HG03196 (cell line): ENCODE data around the gene AHR.

Experiments used
- ATAC-seq: cut with Tn5 transposase; IDR thresholded peaks from one replicate; pipeline ENCODE4 v1.9.1; 2021; ENCODE audit not compliant: unreplicated experiment

Gene AHR

GRCh38 chr7:17298102-17298839 lies at the start of gene AHR:
AHR (plus strand) TSS chr7:17298652; CDS start chr7:17299265, 613 bp downstream.
- peak; percentile 64 for ATAC-seq

GRCh38 chr7:17253885-17254284 lies 44.6 kb upstream of the AHR start:
- ATAC-seq, result no peak

- ATAC-seq, result no peak
Measured at GRCh38 chr7:17255926-17256325, 42.5 kb upstream of the AHR start.

GRCh38 chr7:17256375-17256774 lies 42.1 kb upstream of the AHR start:
- ATAC-seq, result no peak

- no peak for ATAC-seq
Measured at GRCh38 chr7:17266565-17266964, 31.9 kb upstream of the AHR start.

- ATAC-seq, result no peak
Measured at GRCh38 chr7:17269341-17270221, 28.9 kb upstream of the AHR start.

- ATAC-seq, result no peak
Measured at GRCh38 chr7:17274551-17275245, 23.8 kb upstream of the AHR start.

- ATAC-seq, result no peak
Measured at GRCh38 chr7:17275749-17276671, 22.4 kb upstream of the AHR start.

GRCh38 chr7:17279061-17279460 lies 19.4 kb upstream of the AHR start:
- no peak for ATAC-seq

- no peak for ATAC-seq
Measured at GRCh38 chr7:17289074-17289645, 9.3 kb upstream of the AHR start.

- no peak for ATAC-seq
Measured at GRCh38 chr7:17292843-17293242, 5.6 kb upstream of the AHR start.

- ATAC-seq, result no peak
Measured at GRCh38 chr7:17293481-17293880, 5.0 kb upstream of the AHR start.

GRCh38 chr7:17297243-17297642 lies 1.2 kb upstream of the AHR start:
- ATAC-seq, result no peak

- peak; percentile 35 for ATAC-seq
Measured at GRCh38 chr7:17298840-17299482, 509 bp downstream of the AHR start.

- peak; percentile 8 for ATAC-seq
Measured at GRCh38 chr7:17299483-17299991, 1.1 kb downstream of the AHR start.

- no peak for ATAC-seq
Measured at GRCh38 chr7:17300012-17300411, 1.6 kb downstream of the AHR start.

GRCh38 chr7:17300437-17300836 lies 2.0 kb downstream of the AHR start:
- no peak for ATAC-seq

GRCh38 chr7:17301471-17302456 lies 3.3 kb downstream of the AHR start:
- ATAC-seq, result no peak
